AG09309 (cell line): ENCODE measurements around the gene FAM200C.

ENCODE experiments used
- DNase-seq: peaks from one replicate; pipeline ENCODE4 v3.0.0-alpha.2; 2010; ENCODE audit warnings: low read depth
- H3K4me3 ChIP-seq: 2 replicates; pipeline ENCODE4 v1.5.1; 2011; ENCODE audit warnings: mild to moderate bottlenecking, low read depth, low read length, moderate library complexity; ENCODE audit not compliant: control insufficient read depth
- CTCF ChIP-seq: IDR thresholded peaks from 2 replicates; pipeline ENCODE4 v1.5.1; 2011; ENCODE audit warnings: mild to moderate bottlenecking, low read depth, low read length, inconsistent platforms; ENCODE audit not compliant: insufficient read depth, control insufficient read depth; ENCODE audit errors: missing control alignments

The FAM200C gene

DNA sequence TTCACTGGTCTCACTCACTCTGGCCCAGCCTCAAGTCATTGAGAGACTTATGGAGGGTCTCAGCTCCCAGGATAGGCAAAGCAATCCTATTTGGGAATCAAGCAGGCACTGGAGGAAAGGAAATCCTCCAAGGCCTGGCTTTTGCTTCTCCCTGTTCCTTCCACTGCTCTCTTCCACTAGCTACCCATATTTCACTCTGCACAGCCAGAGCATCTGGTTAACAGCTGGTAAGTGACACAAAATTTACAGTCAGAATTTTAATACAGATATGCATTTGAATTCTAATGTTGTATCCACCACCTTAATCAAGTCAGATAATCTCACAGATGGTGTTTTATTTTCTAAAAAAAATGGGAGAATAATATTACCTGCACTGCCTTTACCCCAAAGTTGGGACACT, 28.6 kb downstream of the FAM200C start:
- no peak for DNase-seq
- TF ChIP-seq CTCF: no peak
- no peak overlapping the region for H3K4me3 ChIP-seq

GRCh38 chr5:160370713-160371034, 29.2 kb downstream of the FAM200C start:
- TF ChIP-seq CTCF: no peak
- peak overlapping the region; percentile 45 for H3K4me3 ChIP-seq
- DNase-seq: no peak

DNA sequence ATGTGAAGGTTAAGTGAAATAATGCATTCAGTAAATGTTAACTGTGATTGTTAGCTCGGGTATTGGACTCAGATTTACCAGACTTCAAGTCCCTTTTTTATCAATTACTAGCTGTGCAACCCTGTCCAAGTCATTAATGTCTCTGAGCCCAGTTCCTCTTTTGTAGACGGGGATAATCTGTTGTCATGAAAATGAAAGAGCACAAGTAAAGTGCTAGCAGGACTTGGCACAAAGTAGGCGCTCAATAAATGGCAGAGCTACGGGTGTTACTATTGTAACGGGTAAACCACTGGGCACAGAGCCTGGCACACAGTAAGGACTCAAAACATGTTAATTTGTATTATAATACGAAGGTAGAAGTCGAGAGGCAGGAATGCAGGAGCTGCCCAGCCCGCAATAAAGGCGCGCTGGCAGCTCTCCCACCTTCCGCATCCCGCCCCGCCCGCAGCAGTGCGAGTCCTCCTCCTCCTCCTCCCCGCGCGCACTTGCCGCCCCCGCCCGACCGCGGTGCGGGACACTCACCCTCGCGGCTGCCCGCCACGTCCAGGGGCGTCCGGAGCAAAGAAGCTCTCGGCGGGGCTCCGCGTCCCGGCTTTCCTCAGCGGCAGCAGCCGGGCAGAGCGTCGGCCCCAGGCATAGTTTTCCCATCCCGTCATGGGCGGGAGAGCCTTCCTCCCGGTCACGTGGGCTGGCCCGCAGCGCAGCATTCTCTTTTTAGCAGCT, 29.7 kb downstream of the FAM200C start, which contains the start of gene C1QTNF2:
C1QTNF2 (minus strand) TSS at position 637 of the 723 bp plus-strand sequence. CDS start 15,615 bp downstream, outside the sequence.
- peak within 1 kb of the TSS; percentile 45 for H3K4me3 ChIP-seq
- no peak for TF ChIP-seq CTCF
- no peak for DNase-seq

GRCh38 chr5:160367885-160368284, 32.0 kb downstream of the FAM200C start:
- DNase-seq: no peak
- no peak overlapping the region for H3K4me3 ChIP-seq
- no peak for TF ChIP-seq CTCF

DNA sequence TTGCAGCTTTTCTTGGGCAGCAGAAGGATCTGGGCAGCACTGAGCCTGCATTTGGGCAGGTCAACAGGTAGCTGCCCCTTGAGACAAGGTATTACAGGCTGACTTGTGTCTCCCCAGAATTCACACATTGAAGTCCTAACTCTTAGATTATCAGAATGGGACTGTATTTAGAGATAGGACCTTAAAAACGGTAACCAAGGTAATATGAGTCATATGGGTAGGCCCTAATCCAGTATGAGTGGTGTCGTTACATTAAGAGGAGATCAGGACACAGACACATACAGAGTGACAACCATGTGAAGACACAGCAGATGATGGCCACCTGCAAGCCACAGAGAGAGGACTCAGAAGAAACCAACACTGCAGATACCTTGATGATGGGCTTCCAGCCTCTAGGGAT, 32.6 kb downstream of the FAM200C start:
- no peak for TF ChIP-seq CTCF
- H3K4me3 ChIP-seq: no peak overlapping the region
- no peak for DNase-seq

DNA sequence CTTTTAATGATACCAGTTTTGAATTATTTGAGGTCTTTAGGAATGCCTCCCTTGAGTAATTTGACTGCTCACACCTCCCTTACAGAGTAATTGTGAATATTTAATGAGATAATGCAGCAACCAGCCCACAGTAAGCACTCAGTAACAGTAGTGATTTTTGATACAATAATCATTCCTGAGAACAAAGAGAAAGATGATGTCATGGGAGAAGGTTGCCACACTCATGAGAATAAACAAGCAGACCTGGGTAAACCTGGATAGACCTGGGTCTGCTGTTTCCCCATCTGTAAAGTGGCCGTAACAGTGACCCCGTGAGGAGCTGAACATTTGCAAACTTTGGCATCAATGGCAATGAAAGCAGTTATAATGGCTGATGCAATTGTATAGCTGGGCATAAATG, 33.6 kb downstream of the FAM200C start:
- no peak for DNase-seq
- TF ChIP-seq CTCF: no peak
- H3K4me3 ChIP-seq: no peak overlapping the region
